ENCODE measurements around the gene BEAN1.

BEAN1 gene, protein sequence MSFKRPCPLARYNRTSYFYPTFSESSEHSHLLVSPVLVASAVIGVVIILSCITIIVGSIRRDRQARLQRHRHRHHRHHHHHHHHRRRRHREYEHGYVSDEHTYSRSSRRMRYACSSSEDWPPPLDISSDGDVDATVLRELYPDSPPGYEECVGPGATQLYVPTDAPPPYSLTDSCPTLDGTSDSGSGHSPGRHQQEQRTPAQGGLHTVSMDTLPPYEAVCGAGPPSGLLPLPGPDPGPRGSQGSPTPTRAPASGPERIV

DNA sequence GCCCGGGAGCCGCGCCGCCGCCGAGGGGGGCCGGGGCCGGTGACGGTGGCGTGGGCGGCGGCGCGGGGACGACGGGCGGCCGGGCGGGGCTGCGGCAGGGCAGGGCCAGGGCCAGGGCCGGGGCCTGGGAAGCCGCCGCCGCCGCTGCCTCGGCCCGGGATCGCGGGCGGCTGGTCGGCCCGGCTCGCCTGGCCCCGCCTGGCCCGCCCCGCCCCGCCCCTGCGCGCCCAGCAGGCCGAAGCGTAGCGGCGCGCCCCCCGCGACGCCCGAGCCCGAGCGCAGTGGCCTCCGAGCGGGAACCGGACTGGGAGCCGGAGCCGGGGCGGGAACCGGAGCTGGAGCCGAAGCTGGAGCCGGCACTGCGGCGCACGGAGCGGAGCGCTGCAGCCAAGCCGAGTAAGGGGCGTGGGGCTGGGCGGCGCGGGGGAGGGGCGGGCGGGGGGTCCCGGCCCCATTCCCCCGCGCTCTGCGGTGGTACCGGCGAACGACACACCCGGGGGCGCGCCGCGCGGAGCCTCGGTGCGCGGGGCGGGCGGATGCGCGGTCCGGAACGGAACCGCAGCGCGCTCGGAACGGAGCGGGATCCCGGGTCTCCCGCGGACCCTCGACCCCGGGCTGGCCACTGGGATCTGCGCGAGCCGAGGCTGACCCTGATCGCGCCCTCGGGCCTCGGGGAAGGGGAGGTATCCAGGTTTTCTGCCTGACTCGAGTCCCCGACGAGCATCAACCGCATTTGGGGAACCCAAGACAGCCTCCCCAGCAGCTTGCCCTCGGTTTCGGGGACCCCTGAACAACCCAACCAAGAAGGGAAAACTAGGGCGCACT lies at the start of gene BEAN1:
TSS of gene BEAN1 (plus strand) at position 260 of the 825 bp plus-strand sequence. CDS start 10,382 bp downstream, outside the sequence.
- no peak for DNase-seq (ENCODE audit: low spot score)

GRCh38 chr16:66377324-66377723 lies 49.8 kb upstream of the BEAN1 start:
- DNase-seq (ENCODE audit: low spot score): no peak

DNA sequence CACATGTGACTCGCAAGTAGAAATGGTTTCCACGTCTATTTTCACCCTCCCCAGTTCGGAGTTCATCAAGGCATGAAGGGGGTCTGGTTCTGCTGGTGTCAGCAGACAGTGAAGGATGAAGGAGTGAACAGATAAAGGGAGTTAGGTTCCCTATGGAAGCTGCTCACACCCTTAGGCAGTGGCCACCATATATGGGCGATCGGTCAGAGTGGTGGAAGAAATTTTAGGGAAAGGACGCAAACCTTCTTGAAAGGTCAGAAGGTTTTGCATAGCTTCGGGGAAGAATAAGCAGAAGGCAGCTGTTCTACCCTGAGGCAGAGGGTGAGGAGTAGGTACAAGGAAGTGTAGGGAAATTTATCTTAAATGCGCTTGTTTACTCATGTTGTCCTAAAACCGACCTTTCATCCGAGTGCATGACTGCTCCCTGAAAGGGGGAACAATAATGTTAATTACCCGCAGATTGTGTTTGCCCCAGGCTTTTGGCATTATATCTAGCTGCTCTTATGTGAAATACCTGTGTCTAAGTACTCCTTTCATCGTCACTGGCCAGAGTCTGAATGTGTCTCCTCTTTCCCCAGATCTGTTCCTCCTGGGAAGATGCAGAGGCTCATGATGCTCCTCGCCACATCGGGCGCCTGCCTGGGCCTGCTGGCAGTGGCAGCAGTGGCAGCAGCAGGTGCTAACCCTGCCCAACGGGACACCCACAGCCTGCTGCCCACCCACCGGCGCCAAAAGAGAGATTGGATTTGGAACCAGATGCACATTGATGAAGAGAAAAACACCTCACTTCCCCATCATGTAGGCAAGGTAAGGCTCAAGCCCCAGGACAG lies 48.1 kb upstream of the BEAN1 start:
- no peak for DNase-seq (ENCODE audit: low spot score)

- no peak for DNase-seq (ENCODE audit: low spot score)
These were observed 47.5 kb upstream of the BEAN1 start for GRCh38 chr16:66379571-66379941.

- no peak for DNase-seq (ENCODE audit: low spot score)
These were observed 46.7 kb upstream of the BEAN1 start for GRCh38 chr16:66380421-66380820.

DNA sequence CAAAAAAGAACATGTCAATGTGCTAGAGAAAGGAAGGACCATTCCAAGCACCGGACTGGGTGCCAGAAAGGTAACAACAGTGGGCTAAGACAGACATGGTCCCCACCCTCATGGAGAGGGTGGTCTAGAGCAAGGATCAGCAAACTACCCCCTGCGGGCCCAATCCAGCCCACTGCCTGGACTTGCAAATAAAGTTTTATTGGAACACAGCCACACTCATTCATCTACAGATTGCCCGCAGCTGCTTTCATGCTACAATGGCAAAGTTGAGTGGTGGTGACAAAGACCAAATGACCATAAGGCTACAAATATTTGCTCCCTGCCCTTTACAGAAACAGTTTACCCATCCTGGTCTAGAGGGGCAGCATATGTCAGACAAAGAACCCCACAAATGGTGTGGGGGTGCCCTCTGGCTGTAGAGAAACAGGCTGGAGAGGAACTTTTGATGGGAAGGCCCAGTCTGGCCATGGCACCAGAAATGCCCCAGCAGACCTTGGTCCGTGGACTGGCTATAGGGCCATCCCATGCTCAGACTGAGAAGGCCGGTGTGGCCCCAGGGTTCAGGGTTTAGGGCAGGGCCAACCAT lies 45.4 kb upstream of the BEAN1 start:
- DNase-seq (ENCODE audit: low spot score): no peak

DNA sequence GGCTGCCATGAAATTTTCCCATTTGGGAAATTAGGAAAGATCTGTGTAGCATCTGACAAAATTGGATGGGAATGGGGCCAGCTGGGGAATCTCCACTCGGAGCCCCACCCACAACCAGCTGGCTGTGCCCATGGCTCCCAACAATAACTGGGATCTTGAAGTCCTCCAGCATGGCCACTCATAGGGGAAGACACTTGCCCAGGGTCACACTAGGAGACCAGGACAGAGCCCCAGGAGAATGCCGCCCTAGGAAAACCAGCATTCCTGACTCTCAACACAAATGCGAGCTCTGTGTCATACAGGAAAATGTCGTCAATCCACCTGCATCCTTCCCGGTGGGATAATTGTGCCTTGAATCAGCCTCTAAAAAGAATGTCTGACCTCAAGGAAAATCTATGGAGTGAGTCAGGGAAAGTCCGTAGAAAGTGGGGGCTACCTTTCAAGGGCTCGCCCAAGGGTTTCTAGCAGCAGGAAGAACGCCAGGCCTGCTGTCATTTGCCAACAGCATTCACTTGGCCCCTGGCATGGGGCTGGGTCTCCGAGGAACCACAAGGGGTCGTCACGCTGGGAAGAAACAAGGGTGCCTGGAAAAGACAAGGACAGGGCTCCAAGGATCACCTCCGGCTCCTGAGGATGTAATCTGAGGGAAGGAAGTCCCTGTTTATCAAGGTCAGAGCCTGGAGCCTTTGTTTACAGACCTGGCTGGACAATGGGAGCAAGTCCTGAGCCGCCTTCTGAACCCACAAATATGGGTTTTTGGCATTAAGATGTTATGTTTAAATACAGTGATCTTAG lies 44.7 kb upstream of the BEAN1 start:
- peak; percentile 73 for DNase-seq (ENCODE audit: low spot score)

DNA sequence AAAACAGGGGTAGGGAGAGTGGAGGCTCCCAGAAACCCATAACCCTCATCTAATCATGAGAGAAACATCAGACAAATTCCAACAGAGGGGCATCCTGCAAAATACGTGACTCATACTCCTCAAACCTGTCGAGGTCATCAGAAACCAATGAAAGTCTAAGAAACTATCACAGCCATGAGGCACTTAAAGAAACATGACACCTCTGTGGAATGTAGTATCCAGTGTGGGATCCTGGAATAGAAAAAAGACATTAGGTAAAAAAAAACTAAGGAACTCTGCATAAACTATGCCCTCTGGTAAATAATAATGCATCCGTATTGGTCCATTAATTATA lies 44.2 kb upstream of the BEAN1 start:
- DNase-seq (ENCODE audit: low spot score): peak; percentile 51

DNA sequence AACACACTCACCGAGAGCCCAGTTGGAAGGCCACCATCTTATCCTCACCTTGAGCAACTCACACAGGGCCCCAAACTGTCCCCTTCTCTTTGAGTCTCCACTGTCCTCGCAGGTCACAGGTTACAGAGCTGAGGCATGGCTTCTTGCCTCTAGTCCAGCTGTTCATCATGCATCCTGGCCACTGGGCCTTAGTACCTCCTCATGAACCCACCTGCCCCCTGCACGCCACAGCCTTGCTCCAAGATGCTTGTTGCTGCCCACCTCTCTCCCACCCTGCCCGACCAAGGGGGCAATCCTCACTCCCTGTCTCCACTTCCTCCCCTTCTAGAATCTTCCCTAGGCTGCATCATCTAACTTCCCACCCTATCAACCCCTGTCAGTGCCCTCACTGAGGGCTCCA lies 43.5 kb upstream of the BEAN1 start:
- no peak for DNase-seq (ENCODE audit: low spot score)

DNA sequence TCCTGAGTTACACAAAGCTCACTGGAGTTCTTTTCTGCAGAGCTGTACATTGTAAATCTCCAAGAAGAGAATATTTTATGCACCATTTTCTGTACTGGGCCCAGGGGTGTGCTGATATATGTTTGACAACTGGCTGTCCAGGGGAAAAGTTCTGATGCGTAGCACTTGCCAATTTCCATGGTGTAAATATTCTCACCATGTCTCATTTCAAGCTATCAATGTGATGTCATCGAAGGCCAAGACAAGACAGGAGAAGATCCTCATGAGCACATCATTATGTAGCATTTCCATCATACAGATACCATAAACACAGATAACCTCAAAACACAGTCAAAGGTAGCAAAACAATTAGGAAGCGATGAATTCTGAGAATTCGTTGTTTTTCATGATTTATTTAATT lies 41.7 kb upstream of the BEAN1 start:
- no peak for DNase-seq (ENCODE audit: low spot score)

GRCh38 chr16:66386629-66387622 lies 40.2 kb upstream of the BEAN1 start:
- no peak for DNase-seq (ENCODE audit: low spot score)

DNA sequence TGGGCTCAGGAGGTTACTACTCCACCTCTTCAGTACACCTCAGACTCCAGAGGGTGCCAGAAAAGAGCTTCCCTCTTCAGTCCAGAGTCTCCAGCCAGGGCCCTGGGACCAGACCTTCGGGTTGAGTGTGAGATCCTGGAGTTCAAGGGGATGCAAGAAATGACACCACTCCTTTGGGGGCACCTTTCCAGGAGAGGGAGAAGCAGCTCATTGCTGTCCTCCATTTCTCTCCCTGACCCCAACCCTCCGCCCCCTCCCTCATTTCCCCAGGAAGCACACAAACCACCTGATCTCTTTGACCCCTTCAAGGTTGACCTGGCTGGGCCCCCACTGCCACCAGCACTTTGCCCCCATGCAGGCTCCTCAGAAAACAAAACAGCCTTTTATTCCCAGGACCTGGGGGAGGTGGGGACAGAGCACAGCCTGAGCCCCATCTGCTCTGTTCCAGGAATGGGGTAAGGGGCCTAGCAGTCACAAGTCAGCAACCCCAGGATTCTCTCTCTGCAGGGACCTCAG lies 39.2 kb upstream of the BEAN1 start:
- no peak for DNase-seq (ENCODE audit: low spot score)

GRCh38 chr16:66388350-66389139 lies 38.5 kb upstream of the BEAN1 start:
- no peak for DNase-seq (ENCODE audit: low spot score)

DNA sequence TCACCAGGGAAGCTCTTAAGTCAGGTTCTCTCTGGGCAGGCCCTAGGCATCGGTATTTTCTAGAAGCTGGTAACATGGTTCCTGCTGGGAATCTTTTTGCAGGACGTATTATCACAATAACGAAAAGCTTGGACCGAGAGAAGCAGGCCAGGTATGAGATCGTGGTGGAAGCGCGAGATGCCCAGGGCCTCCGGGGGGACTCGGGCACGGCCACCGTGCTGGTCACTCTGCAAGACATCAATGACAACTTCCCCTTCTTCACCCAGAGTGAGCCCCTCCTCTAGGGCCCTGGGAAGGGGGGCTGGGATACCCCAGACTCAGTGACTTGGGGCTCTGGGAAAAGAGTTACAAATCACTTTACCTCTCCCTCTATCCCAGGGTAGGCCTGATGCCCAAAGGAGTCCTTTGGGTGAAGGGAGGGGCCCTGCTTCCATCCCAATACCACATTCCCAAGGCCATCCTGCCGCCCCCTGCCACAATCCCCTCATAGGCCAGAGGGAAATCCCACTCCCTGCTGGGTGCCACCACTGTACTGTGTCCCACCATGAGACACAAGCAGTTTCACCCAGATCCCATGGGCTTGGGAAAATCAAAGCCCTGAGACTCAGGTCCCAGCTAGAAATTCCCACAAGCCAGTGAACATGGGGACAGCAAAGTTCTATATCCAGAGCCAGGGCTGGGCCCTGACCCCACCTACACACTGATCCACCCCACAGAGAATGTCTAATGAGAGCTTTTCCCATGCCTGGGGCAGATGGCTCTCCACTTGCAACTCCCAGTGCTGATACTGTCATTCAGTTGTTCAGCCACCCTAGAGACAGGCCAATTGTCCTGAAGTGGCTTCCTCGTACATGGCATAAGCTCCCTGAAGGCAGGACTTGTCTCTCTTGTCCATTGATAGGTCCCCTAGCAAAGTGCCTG lies 37.6 kb upstream of the BEAN1 start:
- DNase-seq (ENCODE audit: low spot score): no peak

GRCh38 chr16:66390346-66391108 lies 36.6 kb upstream of the BEAN1 start:
- no peak for DNase-seq (ENCODE audit: low spot score)

DNA sequence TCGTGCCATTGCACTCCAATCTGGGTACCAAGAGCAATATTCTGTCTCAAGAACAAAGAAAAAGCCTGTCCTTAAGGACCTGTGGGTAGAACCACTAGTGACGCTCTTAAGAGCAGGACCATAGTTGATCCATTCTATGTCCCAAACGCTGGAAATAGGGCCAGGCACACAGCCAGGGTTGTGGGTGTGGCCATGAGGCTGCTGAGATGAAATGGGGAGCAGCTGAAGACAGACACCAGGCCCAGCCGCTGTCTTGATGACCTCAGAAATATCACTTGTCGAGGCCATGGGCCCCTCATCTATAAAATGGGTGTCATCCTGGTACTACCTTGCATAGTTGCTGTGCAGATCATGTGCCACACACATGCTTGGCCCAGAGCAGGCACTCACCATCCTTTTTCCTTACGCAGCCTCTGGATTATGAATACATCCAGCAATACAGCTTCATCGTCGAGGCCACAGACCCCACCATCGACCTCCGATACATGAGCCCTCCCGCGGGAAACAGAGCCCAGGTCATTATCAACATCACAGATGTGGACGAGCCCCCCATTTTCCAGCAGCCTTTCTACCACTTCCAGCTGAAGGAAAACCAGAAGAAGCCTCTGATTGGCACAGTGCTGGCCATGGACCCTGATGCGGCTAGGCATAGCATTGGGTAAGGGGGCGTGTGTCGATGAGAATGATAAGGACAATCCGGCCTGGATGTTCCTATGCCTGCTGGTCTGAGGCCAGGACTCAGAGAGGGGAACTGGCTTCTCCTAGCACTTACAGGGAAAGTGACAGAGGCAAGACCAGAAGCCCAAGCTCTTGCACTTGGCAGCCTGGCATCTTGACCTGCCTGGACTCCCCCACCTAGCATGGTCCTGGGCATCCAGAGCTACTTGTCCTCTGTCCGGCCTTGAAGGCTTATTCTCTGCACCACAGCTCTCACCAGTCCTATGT lies 35.1 kb upstream of the BEAN1 start:
- no peak for DNase-seq (ENCODE audit: low spot score)
